Astrocyte (in vitro differentiated cells and primary cell): ENCODE measurements around the gene MRPS2. TPM values are rescaled to one million over a fixed set of nuclear protein-coding genes. Genes with fewer than 3 reads are reported as not detected.

Source experiments
- DNase-seq: peaks from one replicate; pipeline ENCODE4 v3.0.0-alpha.2; 2010; ENCODE audit warnings: low read depth
- FAIRE-seq: peaks from 2 replicates; lab custom pipeline; 2011; peaks lifted over from hg19 to GRCh38; lab: Jason Lieb, UNC
- H2AFZ ChIP-seq: 2 replicates; pipeline ENCODE4 v1.6.0; 2012; ENCODE audit warnings: low read depth, low read length, inconsistent platforms
- H3K27ac ChIP-seq: 2 replicates; pipeline ENCODE4 v1.5.1; 2011; ENCODE audit warnings: low read depth, low read length, inconsistent platforms
- H3K27me3 ChIP-seq: 2 replicates; pipeline ENCODE4 v1.6.0; 2011; ENCODE audit warnings: low read length, inconsistent platforms; ENCODE audit not compliant: insufficient read depth
- H3K36me3 ChIP-seq: 2 replicates; pipeline ENCODE4 v1.5.1; 2011; ENCODE audit warnings: low read length, inconsistent platforms; ENCODE audit not compliant: insufficient read depth
- H3K4me1 ChIP-seq: 2 replicates; pipeline ENCODE4 v1.5.1; 2011; ENCODE audit warnings: low read length, inconsistent platforms; ENCODE audit not compliant: insufficient read depth
- H3K4me2 ChIP-seq: 2 replicates; pipeline ENCODE4 v1.6.0; 2012; ENCODE audit warnings: low read length, inconsistent platforms
- H3K4me3 ChIP-seq: 2 replicates; pipeline ENCODE4 v1.5.1; 2011; ENCODE audit warnings: low read depth, mild to moderate bottlenecking, low read length, inconsistent platforms; ENCODE audit not compliant: insufficient read depth
- H3K79me2 ChIP-seq: 2 replicates; pipeline ENCODE4 v1.6.0; 2012; ENCODE audit warnings: mild to moderate bottlenecking, low read length, inconsistent platforms; ENCODE audit not compliant: insufficient read depth
- H3K9ac ChIP-seq: 2 replicates; pipeline ENCODE4 v1.6.0; 2012; ENCODE audit warnings: mild to moderate bottlenecking, low read length, inconsistent platforms
- H3K9me3 ChIP-seq: 2 replicates; pipeline ENCODE4 v1.5.1; 2012; ENCODE audit warnings: low read depth, mild to moderate bottlenecking, low read length, inconsistent platforms; ENCODE audit not compliant: insufficient read depth
- H4K20me1 ChIP-seq: 2 replicates; pipeline ENCODE4 v1.6.0; 2012; ENCODE audit warnings: low read length, inconsistent platforms; ENCODE audit not compliant: insufficient read depth
- H3K27ac Mint-ChIP-seq: one replicate; pipeline ENCODE4 v1.8.0; 2021; ENCODE audit warnings: mild to moderate bottlenecking, mixed read lengths; ENCODE audit not compliant: unreplicated experiment
- H3K27me3 Mint-ChIP-seq: one replicate; pipeline ENCODE4 v1.8.0; 2021; ENCODE audit warnings: low read depth, mixed read lengths; ENCODE audit not compliant: unreplicated experiment
- H3K36me3 Mint-ChIP-seq: one replicate; pipeline ENCODE4 v1.8.0; 2021; ENCODE audit warnings: low read depth, mixed read lengths; ENCODE audit not compliant: unreplicated experiment
- H3K4me1 Mint-ChIP-seq: one replicate; pipeline ENCODE4 v1.8.0; 2021; ENCODE audit warnings: low read depth, mixed read lengths; ENCODE audit not compliant: unreplicated experiment
- H3K4me3 Mint-ChIP-seq: one replicate; pipeline ENCODE4 v1.8.0; 2021; ENCODE audit warnings: mild to moderate bottlenecking, moderate library complexity, mixed read lengths; ENCODE audit not compliant: unreplicated experiment
- H3K9me3 Mint-ChIP-seq: one replicate; pipeline ENCODE4 v1.8.0; 2021; ENCODE audit warnings: mild to moderate bottlenecking, mixed read lengths; ENCODE audit not compliant: unreplicated experiment
- CTCF ChIP-seq: IDR thresholded peaks from 2 replicates; pipeline ENCODE4 v1.5.1; 2011; ENCODE audit warnings: low read depth, mild to moderate bottlenecking, inconsistent platforms, low read length, moderate library complexity; ENCODE audit not compliant: insufficient read depth
- EZH2 ChIP-seq: IDR thresholded peaks from 2 replicates; pipeline ENCODE4 v1.6.1; 2012; ENCODE audit warnings: mild to moderate bottlenecking, low read length, inconsistent platforms; ENCODE audit not compliant: insufficient read depth
- total RNA-seq: library from RNA; stranded (reverse); gene quantifications from 2 replicates; pipeline ENCODE4 v1.2.1, GENCODE V29; 2021

The MRPS2 gene
- total RNA-seq, 1 donor from 2014 or later, result 38.6 TPM

- Histone ChIP-seq H3K79me2 (peaks cover 27% of the 10 kb centered on the region), H3K4me1 (peaks cover 10% of the 10 kb centered on the region), H2AFZ (no peak overlapping the region), H3K9me3 (no peaks in the 10 kb centered on the region), H4K20me1 (peaks cover 41% of the 10 kb centered on the region), H3K9ac (no peak overlapping the region), H3K36me3 (no peaks in the 10 kb centered on the region), H3K4me2 (no peak overlapping the region), H3K4me3 (no peak overlapping the region), H3K27ac (no peak overlapping the region), H3K27me3 (no peaks in the 10 kb centered on the region)
- no peak for FAIRE-seq
- peak; percentile 14 for DNase-seq
- no peaks in the 10 kb centered on the region for H3K27me3 Mint-ChIP-seq
- TF ChIP-seq EZH2, result no peak
- TF ChIP-seq CTCF, result peak; percentile 56
- no peak overlapping the region for H3K4me3 Mint-ChIP-seq
- peaks cover 10% of the 10 kb centered on the region for H3K9me3 Mint-ChIP-seq
- peaks cover 7% of the 10 kb centered on the region for H3K4me1 Mint-ChIP-seq
- H3K27ac Mint-ChIP-seq, result no peak overlapping the region
- H3K36me3 Mint-ChIP-seq, result peaks cover 13% of the 10 kb centered on the region
Measured at GRCh38 chr9:135504262-135505243, 4.1 kb downstream of the MRPS2 start.

- Histone ChIP-seq H3K9ac (no peak overlapping the region), H3K4me3 (no peak overlapping the region), H3K27ac (no peak overlapping the region), H2AFZ (no peak overlapping the region), H3K79me2 (peaks cover 26% of the 10 kb centered on the region), H3K4me1 (peaks cover 9% of the 10 kb centered on the region), H3K4me2 (no peak overlapping the region), H3K36me3 (no peaks in the 10 kb centered on the region), H3K9me3 (no peaks in the 10 kb centered on the region), H3K27me3 (no peaks in the 10 kb centered on the region), H4K20me1 (peaks cover 41% of the 10 kb centered on the region)
- DNase-seq, result no peak
- no peak for FAIRE-seq
- Mint-ChIP-seq H3K27ac (no peak overlapping the region), H3K36me3 (peaks cover 13% of the 10 kb centered on the region), H3K9me3 (peaks cover 10% of the 10 kb centered on the region), H3K27me3 (no peaks in the 10 kb centered on the region), H3K4me3 (no peak overlapping the region), H3K4me1 (peaks cover 7% of the 10 kb centered on the region)
- no peak for TF ChIP-seq EZH2
- TF ChIP-seq CTCF, result no peak
Measured at GRCh38 chr9:135505406-135506187, 5.1 kb downstream of the MRPS2 start.
